Dermis microvascular lymphatic vessel endothelial cell (primary cell): ENCODE results near the gene CHN2. TPM values are rescaled to one million over a fixed set of nuclear protein-coding genes. Genes with fewer than 3 reads are reported as not detected.
A peak's percentile ranks its signal among the peaks of the same experiment; 100 is the strongest.

ENCODE experiments used
- DNase-seq, 2 donors: peaks; one replicate each; pipeline versions ENCODE4 v3.0.0 to v3.0.0-alpha.2; 2010; ENCODE audit warnings: low read depth in 2 of 2
- total RNA-seq: library from RNA; depleted of rRNA; stranded (reverse); fragments of >200 nt; gene quantifications from 2 replicates; pipeline ENCODE4 v1.2.1, GENCODE V29; 2014

The CHN2 gene
- total RNA-seq, 1 donor from 2014 or later = 0.90 TPM

DNA sequence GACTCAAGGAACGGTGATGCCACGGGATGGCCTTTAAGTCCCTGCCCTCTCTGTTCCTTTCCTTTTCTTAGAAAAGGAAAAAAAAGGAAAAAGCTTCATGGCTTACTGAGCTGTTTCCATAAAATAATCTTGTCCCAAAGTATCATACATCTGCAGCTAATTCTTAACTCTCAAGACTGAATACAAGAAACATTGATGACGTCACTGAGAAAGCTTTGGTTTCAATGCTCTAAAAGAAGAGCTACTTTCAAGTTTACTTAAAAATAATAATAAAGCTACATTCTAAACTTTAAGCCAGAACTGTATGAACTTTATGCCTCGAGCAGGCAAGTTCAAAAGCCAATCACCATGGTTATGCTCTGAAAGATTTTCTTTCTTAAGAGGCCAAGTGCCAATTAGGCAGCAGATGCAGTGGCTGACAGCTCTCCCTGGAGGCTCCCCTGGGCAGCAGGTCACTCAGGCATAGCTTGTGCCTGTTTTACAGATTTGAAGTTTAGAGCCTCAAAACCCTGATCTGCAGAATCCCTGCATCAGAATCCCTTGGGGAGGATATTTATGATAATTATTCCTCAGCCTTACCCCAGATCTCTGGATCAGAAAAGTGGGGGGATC lies 165.0 kb downstream of the CHN2 start:
- DNase-seq = no peak

DNA sequence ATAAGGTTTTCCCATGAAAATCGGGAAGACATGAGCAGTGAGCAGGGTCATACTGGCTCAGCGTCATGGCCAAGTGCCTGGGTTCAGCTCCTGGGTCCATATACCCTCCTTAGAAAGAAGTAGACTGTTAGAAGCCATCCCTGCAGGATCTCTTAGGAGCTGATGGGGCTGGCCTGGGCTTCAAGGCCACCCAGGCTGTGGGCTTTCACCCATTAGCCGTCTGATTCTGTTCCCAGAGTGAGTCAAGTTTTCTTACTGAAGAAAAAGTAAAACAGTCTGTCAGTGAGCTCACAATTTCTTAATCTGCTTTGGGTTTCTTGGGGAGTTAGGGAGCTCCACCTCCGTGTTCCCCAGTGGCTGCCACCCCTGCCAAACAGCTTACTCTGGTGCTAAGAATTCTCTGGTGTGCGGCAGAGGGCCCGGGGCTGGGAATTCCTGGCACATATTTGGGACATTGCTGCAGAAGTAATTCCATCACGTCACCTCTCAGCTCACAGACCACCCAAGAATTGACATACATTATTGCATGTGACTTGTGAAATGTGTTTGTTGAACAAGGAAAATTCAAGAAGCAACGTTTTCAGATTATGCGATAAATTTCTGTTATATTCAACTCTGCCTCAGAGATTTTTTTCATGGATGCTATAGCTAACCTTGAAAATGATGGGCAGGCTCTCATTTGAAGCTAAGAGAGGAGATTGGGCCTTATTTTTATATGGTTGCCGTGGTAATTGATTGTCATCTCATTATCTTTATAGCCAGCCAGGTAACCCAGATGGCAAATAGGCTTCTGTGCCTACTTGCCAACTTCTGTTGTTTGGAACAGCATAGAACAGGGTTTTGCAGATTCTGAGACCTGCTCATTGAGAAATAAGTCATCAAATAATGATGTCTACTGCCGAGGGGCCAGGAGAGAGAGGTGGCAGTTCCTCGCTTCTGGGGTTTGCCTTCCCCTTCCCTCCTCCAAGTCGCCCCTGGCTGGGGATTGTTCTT lies 166.4 kb downstream of the CHN2 start:
- DNase-seq = no peak

DNA sequence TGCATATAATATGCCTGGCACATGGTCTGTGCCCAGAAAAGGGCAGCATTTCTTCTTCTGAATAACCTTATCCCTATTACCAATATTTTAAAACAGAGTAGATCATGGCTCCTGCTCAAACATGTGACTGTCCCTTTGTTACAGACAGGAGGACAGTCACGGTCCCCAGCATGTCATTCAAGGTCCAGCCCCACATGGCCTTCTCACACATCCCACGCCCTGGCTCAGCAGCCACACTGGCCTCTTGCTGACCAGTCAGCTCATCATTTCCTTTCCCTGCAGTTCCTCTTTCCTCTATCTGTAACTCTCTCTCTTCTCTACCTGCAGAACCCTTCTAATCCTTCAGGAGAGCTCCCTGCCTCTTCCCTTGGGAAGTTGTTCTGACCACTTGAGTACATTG lies 167.8 kb downstream of the CHN2 start:
- DNase-seq = no peak

DNA sequence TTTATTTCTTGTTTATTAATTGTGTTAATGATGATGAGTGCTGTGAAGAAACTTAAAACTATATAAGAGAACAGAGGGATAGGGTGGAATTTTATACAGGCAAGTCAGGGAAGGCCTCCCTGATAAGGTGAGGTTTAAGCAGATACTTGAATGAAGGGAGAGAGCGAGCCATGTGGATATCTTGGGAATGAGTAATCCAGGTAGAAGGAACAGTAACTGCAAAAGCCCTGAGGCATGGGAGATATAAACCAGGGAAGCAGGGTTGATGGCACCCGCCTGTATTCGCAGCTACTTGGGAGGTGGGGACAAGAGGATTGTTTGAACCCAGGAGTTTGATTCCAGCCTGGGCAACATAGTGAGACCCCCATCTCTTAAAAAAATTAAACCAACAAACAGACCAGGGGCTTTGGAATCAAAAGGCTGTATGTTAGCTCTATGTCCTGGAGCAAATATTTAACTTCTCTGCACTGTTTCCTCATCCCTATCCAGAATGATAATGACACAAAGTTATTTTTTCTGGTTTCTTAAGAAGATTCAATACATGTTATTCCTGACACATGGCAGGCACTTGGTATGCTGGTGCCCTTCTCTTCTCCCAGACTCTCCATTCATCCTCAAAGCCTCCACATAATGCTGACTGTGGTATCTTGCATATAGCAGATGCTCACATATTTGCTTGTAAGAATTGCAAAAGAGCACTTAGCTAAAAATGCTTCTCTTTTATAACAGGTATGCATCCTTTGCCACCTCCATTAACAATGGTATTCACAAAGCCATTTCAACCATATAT lies 169.3 kb downstream of the CHN2 start:
- no peak for DNase-seq

DNA sequence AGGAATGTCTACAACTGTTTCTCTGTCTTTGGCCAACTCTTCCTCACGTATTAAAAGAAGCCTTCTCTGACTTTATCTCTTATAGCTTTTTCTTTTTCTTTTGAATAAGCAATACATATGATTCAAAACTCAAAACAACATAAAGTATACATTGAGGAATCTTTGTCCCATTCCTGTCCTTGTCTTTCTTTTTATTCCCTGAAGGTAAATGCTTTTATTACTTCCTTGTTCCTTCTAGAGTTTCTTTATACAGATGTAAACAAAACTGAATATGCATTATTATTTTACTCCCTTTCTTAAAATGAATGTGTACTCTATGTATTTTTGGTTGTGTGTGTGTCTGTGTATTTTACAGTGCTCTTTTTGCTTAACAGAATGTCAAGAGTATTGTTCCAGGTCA lies 170.1 kb downstream of the CHN2 start:
- no peak for DNase-seq

DNA sequence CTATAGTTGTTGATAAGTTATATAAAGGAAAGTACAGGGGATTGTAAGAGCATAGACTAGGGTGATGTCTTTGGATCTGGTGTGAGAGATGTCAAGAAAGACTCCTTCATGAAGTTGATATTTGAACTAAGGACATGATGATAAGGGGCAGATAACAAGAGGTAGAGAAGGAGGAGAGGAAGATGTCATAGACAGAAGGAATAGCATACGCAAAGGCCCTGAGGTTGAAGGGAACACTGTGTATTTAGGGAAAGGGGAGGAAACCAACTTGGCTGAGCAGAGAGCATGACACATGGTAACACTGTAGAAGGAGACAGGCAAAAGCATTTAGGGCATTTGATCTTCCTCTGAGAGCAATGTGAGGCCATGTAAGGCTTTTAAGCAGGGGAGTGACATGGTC lies 170.8 kb downstream of the CHN2 start:
- no peak for DNase-seq

DNA sequence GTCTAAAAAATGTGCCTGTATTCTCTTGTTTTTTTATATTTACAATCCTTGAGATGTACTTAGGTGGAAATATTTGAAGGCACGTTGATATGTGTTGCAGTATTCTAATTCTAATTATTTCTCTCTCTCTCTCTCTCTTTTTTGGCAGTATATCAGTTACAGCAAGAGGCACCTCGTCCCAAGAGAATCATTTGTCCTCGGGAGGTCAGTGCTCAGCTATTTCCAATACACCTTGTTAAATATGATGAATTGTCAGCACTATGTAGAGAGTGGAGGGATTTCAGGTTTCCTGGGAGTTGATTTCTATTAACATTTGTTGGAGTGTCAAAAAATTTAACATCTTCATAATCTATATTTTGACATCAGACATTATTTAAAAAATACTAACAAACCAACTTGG lies 173.2 kb downstream of the CHN2 start:
- no peak for DNase-seq

DNA sequence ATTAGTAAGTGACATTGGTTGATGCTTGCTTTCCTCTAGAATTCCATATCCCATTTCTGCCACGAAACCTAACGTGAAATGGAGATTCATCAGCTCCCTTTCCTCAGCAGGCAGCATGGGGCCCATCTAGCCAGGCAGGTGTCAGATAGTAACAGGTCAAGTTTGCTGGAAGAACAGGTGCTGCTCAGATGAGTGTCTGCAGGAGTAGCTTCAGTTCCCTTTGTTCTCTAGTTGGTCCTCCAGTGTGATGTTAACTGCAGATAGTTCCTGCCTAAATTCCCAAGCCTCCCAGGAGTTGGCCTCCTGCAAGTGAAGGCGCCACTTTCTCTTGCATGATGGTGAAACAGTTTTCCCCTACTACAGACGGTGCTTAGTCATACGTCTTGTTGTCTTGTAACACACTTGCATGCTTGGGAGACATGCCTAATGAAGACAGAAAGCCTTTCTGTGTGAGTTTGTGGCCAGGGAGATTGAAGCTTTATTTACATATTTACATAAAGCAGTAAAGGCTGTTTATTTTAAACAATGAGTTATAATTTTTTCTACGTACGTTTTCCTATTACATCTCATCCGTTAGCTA lies 175.4 kb downstream of the CHN2 start:
- DNase-seq = no peak

DNA sequence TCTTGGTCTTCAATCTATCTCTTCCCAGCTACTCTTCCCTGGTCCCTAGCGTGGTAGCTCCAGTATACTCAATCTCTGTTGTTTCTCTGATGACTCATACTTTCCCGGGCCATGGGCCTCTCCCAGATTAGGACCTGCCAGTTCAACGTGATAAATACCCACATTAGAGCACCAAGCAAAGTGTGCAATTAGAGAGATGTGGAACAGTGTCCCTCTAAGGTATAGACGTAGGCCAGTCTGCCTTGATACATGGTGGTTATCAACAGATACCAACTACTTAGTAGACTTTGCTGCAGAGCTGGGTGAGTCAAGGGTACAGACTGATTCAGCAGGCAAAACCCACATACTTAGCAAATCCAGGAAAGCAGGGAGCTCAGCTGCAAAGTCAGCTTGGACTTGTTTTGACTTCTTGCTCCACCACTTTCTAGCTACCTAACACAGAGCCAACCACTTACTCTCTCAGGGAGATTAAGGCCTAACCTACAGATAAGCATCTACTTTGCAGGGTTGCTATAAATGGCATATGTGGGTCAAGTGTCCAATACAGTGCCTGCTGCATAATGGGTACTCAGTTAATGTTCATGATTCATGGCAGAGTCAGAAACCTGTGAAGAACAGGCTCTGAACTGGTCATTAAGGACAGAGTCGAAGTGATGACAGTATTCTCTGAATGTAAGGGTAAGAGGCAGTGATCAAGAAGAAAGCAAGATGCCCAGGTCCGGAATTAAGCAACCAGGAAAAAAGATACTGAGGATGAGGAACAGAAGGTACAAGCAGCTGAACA lies 176.1 kb downstream of the CHN2 start:
- DNase-seq = no peak

DNA sequence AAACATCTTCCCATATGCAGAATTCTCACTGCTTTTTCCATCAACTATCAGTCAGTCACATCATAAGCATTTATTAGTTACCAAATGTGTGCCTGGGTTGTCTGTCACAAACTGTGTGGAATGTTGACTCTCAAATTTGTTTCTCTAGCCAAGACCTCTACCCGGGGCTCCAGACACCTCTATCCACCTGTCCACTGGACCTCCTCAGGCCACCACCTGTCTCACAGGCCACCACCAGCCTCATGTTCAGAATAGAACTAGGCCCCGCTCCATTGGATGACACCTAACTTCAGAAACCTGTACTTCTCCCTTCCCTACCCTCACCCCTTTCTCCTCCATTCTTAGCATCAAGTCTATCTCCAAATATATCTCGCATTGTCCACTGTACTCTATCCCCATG lies 176.9 kb downstream of the CHN2 start:
- no peak for DNase-seq

DNA sequence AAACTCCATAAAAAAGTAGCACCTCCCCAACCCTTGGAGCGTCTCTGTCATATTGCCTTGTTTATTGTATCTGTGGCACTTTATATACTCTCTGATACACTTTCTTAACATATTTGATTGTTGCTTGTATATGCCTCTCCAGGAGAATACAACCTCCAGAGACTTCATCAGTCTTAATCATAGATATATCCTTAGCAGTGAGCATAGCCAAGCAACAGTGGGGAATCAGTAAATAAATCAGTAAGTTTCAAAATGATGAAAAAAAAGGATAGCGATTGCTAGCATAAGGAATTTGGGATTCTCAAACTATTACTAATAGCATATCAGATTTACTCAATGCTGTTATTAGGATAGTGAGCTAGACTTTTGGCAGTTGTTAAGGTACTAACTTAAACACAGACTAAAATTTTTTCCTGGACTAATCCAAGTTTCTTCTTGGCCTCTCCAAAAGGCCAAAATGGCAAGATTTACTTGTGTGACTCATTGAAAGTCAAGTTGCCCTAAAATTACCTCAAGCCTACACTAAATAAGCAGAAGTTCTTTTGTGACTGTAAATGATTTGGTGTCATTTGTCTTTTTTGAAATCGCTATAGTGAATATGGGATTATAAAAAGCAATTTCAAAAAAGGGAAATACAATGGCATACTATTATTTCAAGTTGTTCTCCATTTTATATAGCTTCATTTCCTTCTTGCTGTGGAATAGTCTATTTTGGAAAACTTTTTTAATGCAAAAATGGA lies 177.9 kb downstream of the CHN2 start:
- DNase-seq = no peak

DNA sequence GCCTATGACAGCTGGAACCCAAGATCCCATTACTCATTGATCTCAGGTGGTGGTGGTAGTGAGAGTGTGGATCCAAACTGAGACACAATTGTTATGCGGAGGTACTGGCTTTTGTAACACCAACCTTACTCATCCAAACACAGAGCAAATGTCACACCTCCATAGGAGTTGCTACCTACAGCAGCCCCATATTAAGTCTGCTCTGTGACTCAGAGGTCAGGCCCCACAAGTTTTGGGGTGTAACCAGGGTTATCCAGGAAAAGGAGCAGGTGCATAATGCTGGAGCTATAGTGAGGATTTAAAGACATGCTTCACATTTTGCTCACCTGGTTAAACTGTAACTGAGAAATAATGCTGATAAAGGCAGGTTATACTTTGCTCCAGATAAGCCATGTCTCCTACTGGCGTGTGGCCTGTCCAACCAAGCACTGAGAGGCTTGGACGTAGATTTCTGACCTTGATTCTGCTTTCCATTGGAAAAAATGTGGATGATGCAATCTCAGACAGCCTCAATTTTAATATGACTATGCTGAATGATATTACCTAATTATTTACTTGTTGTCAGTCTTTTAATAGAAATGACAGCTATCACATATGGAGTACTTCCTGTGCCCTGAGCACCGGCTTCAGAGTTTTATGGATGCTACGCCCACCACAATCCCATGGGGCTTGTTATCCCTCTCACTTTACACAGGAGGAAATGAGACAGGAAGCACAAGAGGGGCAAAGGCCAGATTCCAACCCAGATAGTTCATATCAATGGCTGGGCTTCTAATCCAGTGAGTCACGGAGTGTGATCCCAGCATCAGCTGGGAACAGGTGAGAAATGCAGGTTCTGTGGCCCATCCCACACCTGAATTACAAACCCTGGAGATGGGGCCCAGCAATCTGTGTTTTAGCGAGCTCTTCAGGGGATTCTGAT lies 181.3 kb downstream of the CHN2 start:
- DNase-seq = peak in 1 of 2 donors; percentile 25

DNA sequence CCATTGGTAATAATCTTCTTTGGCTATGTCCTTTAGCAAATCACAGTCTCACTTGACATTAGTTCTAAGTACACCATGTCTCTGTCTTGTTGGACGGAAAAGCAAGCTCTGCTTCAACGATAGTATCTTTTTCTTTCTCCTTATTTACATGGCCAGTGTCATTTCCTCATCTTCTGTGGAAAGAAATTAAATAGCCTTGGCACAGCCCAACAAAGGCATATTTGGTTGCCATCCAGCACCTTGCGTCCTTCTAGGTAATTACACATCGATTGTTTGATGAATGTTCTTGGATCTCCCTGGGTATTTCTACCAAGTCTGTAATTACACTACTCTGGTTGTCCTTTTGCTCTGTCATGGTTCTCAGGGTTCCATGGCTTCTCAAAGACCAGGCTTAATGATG lies 183.1 kb downstream of the CHN2 start:
- no peak for DNase-seq

DNA sequence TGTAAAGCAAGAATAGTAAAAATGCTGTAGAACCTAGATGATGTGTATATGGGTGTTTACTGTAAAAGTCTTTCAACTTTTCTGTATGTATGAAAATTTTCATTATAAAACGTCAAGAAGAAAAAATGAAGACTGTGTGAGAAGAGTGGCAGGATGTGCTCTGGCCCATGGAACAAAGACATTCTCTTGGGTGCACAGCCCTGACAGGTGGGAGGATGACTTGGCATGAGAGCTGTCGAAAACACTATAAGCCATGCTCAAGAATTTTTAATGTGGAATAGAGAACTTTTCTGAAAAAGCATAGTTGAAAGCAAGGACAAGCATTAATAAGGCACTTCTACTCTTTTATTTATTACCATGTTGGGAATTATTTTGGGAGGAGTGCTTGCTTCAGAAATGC lies 185.0 kb downstream of the CHN2 start:
- DNase-seq = no peak

DNA sequence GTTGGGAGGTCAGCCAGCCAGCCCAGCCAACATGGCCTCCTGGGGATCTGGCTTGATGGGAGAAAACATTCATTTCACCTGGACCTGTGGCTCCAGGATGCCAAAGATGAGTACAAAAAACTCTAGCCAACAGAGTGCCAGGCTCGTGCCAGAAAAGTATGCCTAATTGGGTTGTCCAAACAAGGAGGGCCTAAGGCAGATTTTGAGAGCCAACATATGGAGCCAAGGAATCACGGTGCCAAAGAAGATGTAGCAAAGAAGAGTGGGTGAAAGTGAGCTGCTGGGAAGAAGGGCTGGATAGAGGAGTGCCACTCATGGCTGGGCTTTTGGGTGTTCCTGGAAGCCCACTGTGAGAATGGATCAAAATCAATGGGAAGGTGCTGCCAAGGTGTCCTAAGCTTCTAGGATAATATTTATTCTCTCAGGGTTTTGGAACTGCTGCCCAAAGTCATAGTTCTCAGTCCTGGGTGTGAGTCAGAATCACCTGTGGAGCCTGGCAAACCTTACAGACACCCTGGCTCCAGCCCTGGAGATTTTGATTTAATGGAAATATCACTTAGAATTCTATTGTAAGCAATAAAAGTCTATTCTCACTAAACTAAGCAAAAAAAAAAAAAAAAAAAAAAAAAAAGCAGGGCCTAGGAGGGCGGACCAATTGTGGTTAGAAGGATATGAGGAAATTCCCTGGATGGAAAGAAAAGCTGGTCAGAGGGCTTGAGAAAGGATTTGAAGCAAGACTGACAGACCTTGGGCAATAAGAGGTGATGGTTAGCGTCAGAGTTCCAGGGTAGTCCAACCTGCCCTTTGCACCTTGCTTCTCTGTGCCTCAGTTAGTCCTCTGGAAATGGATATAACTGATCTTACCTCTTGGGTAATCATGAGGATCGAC lies 186.9 kb downstream of the CHN2 start:
- no peak for DNase-seq

DNA sequence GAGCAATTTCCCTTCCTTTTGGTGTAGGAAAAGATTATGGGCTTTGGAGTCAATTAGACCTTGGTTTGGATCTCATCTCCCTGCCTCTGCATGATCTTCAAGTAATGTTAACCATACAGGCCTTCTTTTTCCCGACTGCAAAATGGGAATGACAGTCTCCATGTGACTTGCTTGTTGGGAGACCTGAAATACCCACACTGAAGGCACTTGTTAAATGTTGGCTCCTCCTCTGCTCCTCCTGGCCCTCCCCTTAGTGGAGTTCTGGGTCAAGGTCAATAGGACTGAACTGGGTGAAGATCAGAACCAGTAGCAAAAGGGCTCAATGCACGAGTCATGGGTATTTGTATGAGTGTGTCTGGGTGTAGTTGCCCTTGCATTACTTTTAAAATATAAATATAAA lies 189.7 kb downstream of the CHN2 start:
- DNase-seq = no peak

DNA sequence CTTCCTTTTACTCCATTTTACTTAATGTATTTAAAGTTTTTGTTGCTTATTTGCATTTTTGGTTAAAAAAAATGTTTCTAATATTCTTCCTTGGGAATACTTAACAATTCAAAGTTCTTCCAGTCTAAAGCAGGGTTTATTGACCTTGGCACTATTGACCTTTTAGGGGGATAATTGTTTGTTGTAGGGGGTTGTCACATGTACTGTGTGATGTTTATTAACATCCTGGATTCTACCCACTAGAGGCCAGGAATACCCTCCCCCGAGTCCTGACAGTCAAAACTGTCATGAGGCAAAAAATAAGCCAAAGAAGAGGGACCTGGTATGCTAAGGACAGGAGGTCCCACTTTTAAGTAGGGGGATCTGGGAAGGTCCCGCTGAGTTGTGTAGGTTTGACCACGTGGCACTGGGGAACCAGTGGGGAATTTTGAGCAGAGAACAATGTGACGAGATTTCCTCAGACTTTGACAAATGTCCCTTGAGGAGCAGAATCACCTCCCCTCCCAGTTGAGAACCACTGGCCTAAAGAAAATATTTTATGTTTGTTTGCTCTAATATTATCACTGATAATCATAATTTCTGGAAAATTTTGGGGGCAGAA lies 190.7 kb downstream of the CHN2 start:
- DNase-seq = no peak
